Right lobe of liver (tissue), 6 donors: ENCODE measurements around the gene TUB. TPM values are rescaled to one million over a fixed set of nuclear protein-coding genes. Genes with fewer than 3 reads are reported as not detected.

Source experiments
- ATAC-seq, 4 donors: fragments of 200-7000 bp; cut with Tn5 transposase; one replicate each; pipeline ENCODE4 v1.9.1; 2020; ENCODE audit warnings: mild to moderate bottlenecking in 4 of 4, moderate library complexity in 4 of 4
- DNase-seq, 3 donors: peaks; one replicate each; pipeline ENCODE4 v3.0.0-alpha.2; 2020
- H3K27ac ChIP-seq, 3 donors: fragments of 200-600 bp; one replicate each; pipeline ENCODE4 v1.8.0; 2022
- H3K27me3 ChIP-seq, 2 donors: fragments of 200-600 bp; one replicate each; pipeline ENCODE4 v1.8.0; 2022
- H3K36me3 ChIP-seq, 4 donors: fragments of 200-600 bp; sonication (generic) in 1 of 4; one replicate each; pipeline versions ENCODE4 v1.5.1 to v1.8.0; 2017 to 2022; ENCODE audit warnings: control low read depth in 1 of 4
- H3K4me1 ChIP-seq, 4 donors: fragments of 200-600 bp; sonication (generic) in 1 of 4; one replicate each; pipeline versions ENCODE4 v1.5.1 to v1.8.0; 2017 to 2022; ENCODE audit warnings: control low read depth in 1 of 4
- H3K4me3 ChIP-seq, 3 donors: fragments of 200-600 bp; one replicate each; pipeline ENCODE4 v1.8.0; 2022
- H3K9me3 ChIP-seq, 4 donors: fragments of 200-600 bp; sonication (generic) in 1 of 4; one replicate each; pipeline versions ENCODE4 v1.5.1 to v1.8.0; 2017 to 2022; ENCODE audit warnings: control low read depth in 1 of 4
- POLR2A ChIP-seq: fragments of 450-650 bp; IDR thresholded peaks from one replicate; pipeline ENCODE4 v1.6.1; 2017; ENCODE audit warnings: antibody characterized with exemption, mild to moderate bottlenecking
- WGBS: methylation state at CpG from one replicate; pipeline ENCODE4 v1.1.6; 2018; ENCODE audit warnings: low coverage, low lambda C conversion rate; ENCODE audit not compliant: insufficient coverage; ENCODE audit errors: missing lambda C conversion rate; 5-methylcytosine and 5-hydroxymethylcytosine counted together
- intact Hi-C, 2 donors: fragments of 100-400 bp; cut with DNase I; formaldehyde crosslinking; loops; one replicate each; pipeline versions ENCODE4 v1.11.2 to v1.14.1; 2022
- total RNA-seq, 6 experiments: library from RNA; depleted of rRNA in 2 of 6; stranded (reverse); fragments of >200 nt in 2 of 6; fragmentation: NEBNext Ultra II Directional in 3 of 6; extraction: Animal tissue kit (Norgen Biotek cat#: 25700) in 3 of 6; gene quantifications; one replicate each; pipeline versions ENCODE4 v1.1.0 to v1.2.4, GENCODE V29; 2016 to 2023
- TF ChIP-seq, protein P1 (sequence below), 4 donors: fragments of 200-600 bp in 3 of 4; fragments of 450-650 bp in 1 of 4; IDR thresholded peaks; one replicate each; pipeline versions ENCODE4 v1.5.1 to v1.8.0; 2016 to 2022; ENCODE audit warnings: antibody characterized with exemption in 4 of 4, mild to moderate bottlenecking in 2 of 4
- donor health status: DM: no; HTN: yes; CAD: no.
- donor health status: DM: no; HTN: no; CAD: no.
- donor health status: DM: no; HTN: no; CAD: no.
- donor health status: DM: no; HTN: yes; CAD: no.
- donor health status: DM: no; HTN: yes; CAD: no.

The TUB gene
- total RNA-seq, 6 experiments from 2014 or later = 0.42 to 3.1 (median 0.89) TPM

DNA sequence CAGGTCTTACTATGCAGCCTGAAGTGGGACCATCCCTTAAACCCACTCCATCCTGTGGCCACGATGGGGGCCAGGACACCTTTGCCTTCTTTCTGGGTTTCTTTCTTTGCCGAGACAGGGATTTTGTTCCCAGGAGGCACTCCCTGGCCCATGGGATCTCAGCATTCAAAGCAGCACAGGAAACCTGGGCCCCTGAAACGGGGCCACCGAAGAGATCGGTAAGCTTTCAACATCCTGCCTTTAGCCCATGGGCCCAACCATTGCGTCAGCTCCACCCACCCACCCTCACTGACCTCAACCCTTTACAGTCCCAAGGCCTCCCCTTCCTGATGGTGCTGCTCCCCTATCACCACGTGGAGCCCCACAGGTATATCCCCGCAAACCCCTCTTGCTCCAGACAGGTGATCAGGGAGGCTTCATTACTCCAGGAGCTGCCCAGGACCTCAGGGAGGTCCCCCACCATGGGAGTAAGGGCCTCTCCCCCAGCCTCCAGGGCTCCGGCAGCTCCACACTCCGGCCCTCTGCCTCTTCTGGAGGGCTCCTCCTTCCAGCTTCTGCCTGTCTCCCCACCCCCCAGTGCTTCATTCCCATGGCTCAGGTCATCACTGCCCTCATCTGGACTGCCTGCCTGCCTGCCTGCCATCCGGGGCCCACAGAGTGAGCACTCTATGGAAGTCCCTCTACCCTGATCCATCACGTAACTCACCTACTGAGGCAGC is 42.0 kb upstream of the TUB start:
- ATAC-seq (no peak), DNase-seq (no peak)
- intact Hi-C loops = loop anchor here in 1 of 2 donors (5.0 kb wide), 1 partner anchor 33 kb away; no protein-coding TSS in a partner anchor
- Histone ChIP-seq H3K4me3 (no peak overlapping the region), H3K9me3 (no peaks in the 10 kb centered on the region), H3K4me1 (no peaks in the 10 kb centered on the region), H3K27ac (no peak overlapping the region), H3K36me3 (no peaks in the 10 kb centered on the region), H3K27me3 (no peaks in the 10 kb centered on the region)
- TF ChIP-seq, protein P1, sequence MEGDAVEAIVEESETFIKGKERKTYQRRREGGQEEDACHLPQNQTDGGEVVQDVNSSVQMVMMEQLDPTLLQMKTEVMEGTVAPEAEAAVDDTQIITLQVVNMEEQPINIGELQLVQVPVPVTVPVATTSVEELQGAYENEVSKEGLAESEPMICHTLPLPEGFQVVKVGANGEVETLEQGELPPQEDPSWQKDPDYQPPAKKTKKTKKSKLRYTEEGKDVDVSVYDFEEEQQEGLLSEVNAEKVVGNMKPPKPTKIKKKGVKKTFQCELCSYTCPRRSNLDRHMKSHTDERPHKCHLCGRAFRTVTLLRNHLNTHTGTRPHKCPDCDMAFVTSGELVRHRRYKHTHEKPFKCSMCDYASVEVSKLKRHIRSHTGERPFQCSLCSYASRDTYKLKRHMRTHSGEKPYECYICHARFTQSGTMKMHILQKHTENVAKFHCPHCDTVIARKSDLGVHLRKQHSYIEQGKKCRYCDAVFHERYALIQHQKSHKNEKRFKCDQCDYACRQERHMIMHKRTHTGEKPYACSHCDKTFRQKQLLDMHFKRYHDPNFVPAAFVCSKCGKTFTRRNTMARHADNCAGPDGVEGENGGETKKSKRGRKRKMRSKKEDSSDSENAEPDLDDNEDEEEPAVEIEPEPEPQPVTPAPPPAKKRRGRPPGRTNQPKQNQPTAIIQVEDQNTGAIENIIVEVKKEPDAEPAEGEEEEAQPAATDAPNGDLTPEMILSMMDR (IDR thresholded peaks at IDR 0.05) = no peak
- TF ChIP-seq POLR2A = no peak
- WGBS = 80% methylated on average over 1 of the region's 12 CpGs

DNA sequence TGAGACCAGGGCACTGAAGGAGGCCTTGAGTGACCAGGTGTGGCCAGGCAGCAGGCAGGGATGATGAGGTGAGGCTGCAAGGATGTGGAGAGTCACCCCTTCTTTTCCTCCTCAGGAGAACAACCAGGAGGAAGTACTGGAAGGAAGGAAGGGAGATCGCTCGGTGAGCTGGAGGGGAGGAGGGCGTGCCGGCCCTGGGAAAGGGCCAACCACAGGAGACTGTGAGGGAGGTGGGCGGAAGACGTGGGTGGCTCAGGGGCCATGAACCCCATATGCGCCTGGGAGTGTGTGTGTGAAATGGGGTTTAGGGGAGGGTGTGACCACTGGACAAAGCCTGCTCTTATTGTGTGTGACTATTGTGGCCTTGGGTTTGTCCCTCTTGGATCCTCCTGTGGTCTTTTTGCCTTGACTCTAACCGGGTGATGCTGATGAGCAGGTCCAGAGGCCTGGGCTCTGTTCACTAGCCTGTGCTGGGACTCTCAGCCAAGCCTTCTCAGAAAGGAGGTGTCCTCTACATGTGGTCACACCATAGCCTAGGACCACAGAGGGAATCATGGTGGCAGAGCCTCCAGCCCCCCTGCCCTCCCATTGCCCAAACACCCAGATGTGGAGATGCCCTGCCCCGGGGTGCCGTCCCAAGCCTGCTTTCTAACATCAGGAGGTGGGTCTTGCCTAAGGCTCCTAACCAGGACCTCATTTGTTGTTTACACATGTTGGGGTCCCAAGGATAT is 41.3 kb upstream of the TUB start:
- Histone ChIP-seq H3K4me3 (no peak overlapping the region), H3K4me1 (no peaks in the 10 kb centered on the region), H3K9me3 (no peaks in the 10 kb centered on the region), H3K36me3 (no peaks in the 10 kb centered on the region), H3K27me3 (no peaks in the 10 kb centered on the region), H3K27ac (no peak overlapping the region)
- 69% methylated on average over 6 of the region's 10 CpGs for WGBS
- intact Hi-C loops = loop anchor here in 1 of 2 donors (5.0 kb wide), 1 partner anchor 33 kb away; no protein-coding TSS in a partner anchor
- no peak for TF ChIP-seq POLR2A
- TF ChIP-seq, protein P1 (IDR thresholded peaks at IDR 0.05) = no peak
- DNase-seq (no peak), ATAC-seq (no peak)

DNA sequence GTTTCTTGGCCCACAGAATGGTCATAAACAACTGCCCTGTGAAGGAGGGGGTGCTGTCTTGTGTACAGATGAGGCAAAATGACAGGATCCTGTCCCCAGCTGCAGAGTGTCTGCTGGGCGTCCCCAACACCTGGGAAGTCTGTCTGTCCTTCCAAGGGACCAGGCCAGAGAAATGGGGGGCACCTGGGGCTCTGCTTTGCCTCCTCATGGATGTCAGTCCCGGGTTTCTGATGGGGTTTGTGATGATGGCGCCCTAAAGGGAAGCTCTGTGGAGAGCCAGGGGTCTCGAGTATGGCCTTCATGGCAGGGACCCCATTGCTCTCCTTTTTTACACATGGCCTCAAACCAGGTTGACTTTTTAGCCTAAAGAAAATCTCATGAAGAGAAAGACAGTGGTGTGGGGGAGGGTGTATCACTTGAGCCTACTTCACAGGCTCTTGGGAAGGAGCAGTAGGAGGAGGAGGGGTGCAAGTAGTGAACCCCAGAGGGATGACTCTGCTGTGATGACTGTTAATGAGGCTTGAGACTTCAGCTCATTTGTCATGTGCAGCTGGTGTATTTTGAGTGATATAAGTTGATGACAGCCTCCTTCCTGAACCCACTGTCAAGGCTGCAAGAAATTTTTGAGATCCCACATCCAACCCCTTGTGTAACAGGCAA is 40.6 kb upstream of the TUB start:
- H3K4me1 ChIP-seq = no peaks in the 10 kb centered on the region
- H3K36me3 ChIP-seq = no peaks in the 10 kb centered on the region
- H3K4me3 ChIP-seq = no peak overlapping the region
- intact Hi-C loops = no loop called here
- 71% methylated on average over 3 of the region's 4 CpGs for WGBS
- TF ChIP-seq, protein P1 (IDR thresholded peaks at IDR 0.05) = no peak
- TF ChIP-seq POLR2A = no peak
- ATAC-seq = no peak
- no peak for DNase-seq
- H3K27ac ChIP-seq = no peak overlapping the region
- no peaks in the 10 kb centered on the region for H3K27me3 ChIP-seq
- H3K9me3 ChIP-seq = no peaks in the 10 kb centered on the region

DNA sequence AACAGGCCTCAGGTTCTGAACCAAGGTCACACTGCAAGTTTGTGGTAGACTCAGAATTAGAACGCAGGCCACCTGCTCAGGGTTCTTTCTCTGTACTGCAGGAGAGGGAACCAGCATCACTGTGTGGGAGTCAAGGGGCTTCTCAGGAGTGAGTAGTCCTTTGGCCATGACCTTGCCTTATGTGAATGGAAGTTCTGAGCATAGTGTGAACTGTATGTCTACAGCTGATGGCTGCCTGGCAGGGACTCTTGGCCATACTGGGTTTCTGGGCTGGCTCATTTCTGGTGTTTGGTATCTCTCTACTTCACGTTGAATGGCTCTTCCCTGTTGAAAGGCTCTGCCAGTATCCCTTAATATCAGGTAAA is 40.1 kb upstream of the TUB start:
- Histone ChIP-seq H3K36me3 (no peaks in the 10 kb centered on the region), H3K27me3 (no peaks in the 10 kb centered on the region), H3K9me3 (no peaks in the 10 kb centered on the region), H3K4me3 (no peak overlapping the region), H3K4me1 (no peaks in the 10 kb centered on the region), H3K27ac (no peak overlapping the region)
- ATAC-seq (no peak), DNase-seq (no peak)
- 63% methylated on average over 2 of the region's 2 CpGs for WGBS
- TF ChIP-seq, protein P1 (IDR thresholded peaks at IDR 0.05) = no peak
- no peak for TF ChIP-seq POLR2A
- intact Hi-C loops = no loop called here
